Gastroesophageal sphincter (tissue), 4 donors: ENCODE results near the gene JAML. TPM values are rescaled to one million over a fixed set of nuclear protein-coding genes. Genes with fewer than 3 reads are reported as not detected.

Source experiments
- ATAC-seq: fragments of 150-250 bp; one replicate; pipeline ENCODE4 v1.9.1; 2016; ENCODE audit warnings: mild to moderate bottlenecking, moderate library complexity
- H3K27ac ChIP-seq, 4 donors: fragments of 200-600 bp; sonication (generic) in 3 of 4; 1 replicate in 3 of 4; 2 replicates in 1 of 4; pipeline ENCODE4 v1.5.1; 2016 to 2019
- H3K27me3 ChIP-seq: fragments of 200-600 bp; sonication (generic); one replicate; pipeline ENCODE4 v1.5.1; 2019
- H3K36me3 ChIP-seq, 2 donors: fragments of 200-600 bp; sonication (generic); one replicate each; pipeline ENCODE4 v1.5.1; 2019; ENCODE audit warnings: control low read depth in 1 of 2
- H3K4me1 ChIP-seq, 3 donors: fragments of 200-600 bp; sonication (generic); 1 replicate in 2 of 3; 2 replicates in 1 of 3; pipeline ENCODE4 v1.5.1; 2016 to 2019; ENCODE audit warnings: control low read depth in 2 of 3
- H3K4me3 ChIP-seq, 2 donors: fragments of 200-600 bp; sonication (generic); one replicate each; pipeline ENCODE4 v1.5.1; 2019; ENCODE audit warnings: mild to moderate bottlenecking in 1 of 2, moderate library complexity in 1 of 2
- H3K9me3 ChIP-seq, 3 donors: fragments of 200-600 bp; sonication (generic); one replicate each; pipeline ENCODE4 v1.5.1; 2017 to 2019; ENCODE audit warnings: control low read depth in 2 of 3
- CTCF ChIP-seq, 4 experiments: fragments of 200-600 bp in 2 of 4; fragments of 450-650 bp in 2 of 4; sonication (generic) in 1 of 4; IDR thresholded peaks; one replicate each; pipeline ENCODE4 v1.5.1; 2017 to 2019; ENCODE audit warnings: antibody characterized with exemption in 4 of 4, mild to moderate bottlenecking in 2 of 4, moderate library complexity in 2 of 4
- EP300 ChIP-seq: sonication (generic); formaldehyde crosslinking; IDR thresholded peaks from one replicate; pipeline ENCODE4 v1.6.1; 2017; ENCODE audit warnings: antibody characterized with exemption, mild to moderate bottlenecking
- POLR2A ChIP-seq, 2 donors: fragments of 450-650 bp; IDR thresholded peaks; one replicate each; pipeline ENCODE4 v1.6.1; 2017; ENCODE audit warnings: antibody characterized with exemption in 2 of 2, mild to moderate bottlenecking in 2 of 2, moderate library complexity in 1 of 2
- POLR2AphosphoS5 ChIP-seq: sonication (generic); formaldehyde crosslinking; IDR thresholded peaks from one replicate; pipeline ENCODE4 v1.6.1; 2017; ENCODE audit warnings: antibody characterized with exemption
- WGBS, 2 donors: methylation state at CpG; one replicate each; pipeline ENCODE4 v1.1.5; 2018; ENCODE audit warnings: low coverage in 1 of 2; 5-methylcytosine and 5-hydroxymethylcytosine counted together
- total RNA-seq, 4 donors: library from RNA; depleted of rRNA; stranded (reverse); fragments of >200 nt; gene quantifications; one replicate each; pipeline ENCODE4 v1.1.0, GENCODE V29; 2016

The JAML gene
- total RNA-seq, 4 donors from 2014 or later = 0.58 to 5.7 (median 2.4) TPM

DNA sequence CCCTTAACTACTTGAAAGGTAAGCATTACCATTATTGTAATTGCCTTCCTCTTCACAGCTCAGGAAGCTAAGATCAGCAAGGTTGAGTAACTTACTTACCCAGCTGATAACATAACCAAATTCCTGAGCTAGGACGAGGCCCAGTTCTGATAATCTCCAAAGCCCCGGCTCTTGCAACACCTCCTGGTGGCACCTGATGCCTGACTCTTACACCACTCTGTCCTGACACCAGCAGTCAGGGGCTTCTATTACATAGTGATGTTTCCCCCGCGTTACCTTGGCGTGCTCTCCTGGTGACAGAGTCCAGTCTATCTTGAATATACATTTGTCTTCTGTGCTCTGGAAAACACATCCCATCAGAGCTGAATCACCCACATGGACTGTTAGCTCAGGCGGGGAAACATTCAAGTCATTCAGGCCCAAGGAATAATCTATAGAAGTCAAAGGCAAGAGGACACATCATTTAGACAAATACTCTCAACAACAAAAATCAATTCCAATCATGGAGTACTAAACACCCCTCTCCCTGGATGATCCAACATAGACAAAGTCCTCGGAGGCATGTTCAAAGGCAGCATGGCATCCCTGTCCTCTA is 12.6 kb downstream of the JAML start:
- H3K36me3 ChIP-seq = no peaks in the 10 kb centered on the region
- WGBS, 2 donors = 80 to 86% methylated on average over 5 to 6 of the region's 7 CpGs
- H3K4me3 ChIP-seq = no peak overlapping the region
- no peaks in the 10 kb centered on the region for H3K9me3 ChIP-seq
- no peaks in the 10 kb centered on the region for H3K4me1 ChIP-seq
- peaks cover 81% of the 10 kb centered on the region for H3K27me3 ChIP-seq
- no peak overlapping the region for H3K27ac ChIP-seq
- no peak for TF ChIP-seq POLR2A (IDR thresholded peaks at IDR 0.05)
- TF ChIP-seq POLR2AphosphoS5 = no peak
- ATAC-seq = no peak

- no peak overlapping the region for H3K27ac ChIP-seq
- WGBS, 2 donors = 26 to 29% methylated on average over 1 to 4 of the region's 6 CpGs
- ATAC-seq = no peak
Observed at GRCh38 chr11:118211006-118211405, 13.8 kb downstream of the JAML start.

DNA sequence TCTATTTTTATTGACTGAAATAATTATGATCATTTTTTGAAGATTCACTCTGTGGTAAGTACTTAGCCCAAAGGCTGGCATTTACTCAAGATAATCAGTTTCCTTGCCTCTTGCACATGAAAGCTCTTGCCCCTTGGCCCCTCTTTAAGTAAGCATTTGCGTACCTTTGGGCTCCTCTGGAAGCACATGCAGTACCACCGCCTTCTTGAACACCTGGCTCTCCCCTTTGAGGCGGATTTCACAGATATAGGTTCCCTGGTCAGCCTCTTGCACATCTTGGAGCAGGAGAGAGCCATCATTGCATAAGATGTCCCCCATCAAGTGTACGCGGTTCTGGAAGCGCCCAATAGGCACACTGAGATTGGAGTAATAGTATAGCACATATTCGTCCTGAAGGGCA is 14.5 kb downstream of the JAML start:
- Histone ChIP-seq H3K27ac (no peak overlapping the region), H3K4me3 (no peak overlapping the region), H3K9me3 (no peaks in the 10 kb centered on the region), H3K27me3 (peaks cover 67% of the 10 kb centered on the region), H3K4me1 (no peaks in the 10 kb centered on the region), H3K36me3 (no peaks in the 10 kb centered on the region)
- WGBS, 2 donors = 80 to 90% methylated on average over 3 of the region's 7 CpGs
- ATAC-seq = no peak
- TF ChIP-seq CTCF (IDR thresholded peaks at IDR 0.05) (no peak), POLR2A (IDR thresholded peaks at IDR 0.05) (no peak), POLR2AphosphoS5 (no peak), EP300 (no peak)

More at GRCh38 chr11:118211006-118211405, 13.8 kb downstream of the JAML start:
- Histone ChIP-seq H3K36me3 (no peaks in the 10 kb centered on the region), H3K9me3 (no peaks in the 10 kb centered on the region), H3K4me3 (no peak overlapping the region), H3K27me3 (peaks cover 71% of the 10 kb centered on the region), H3K4me1 (no peaks in the 10 kb centered on the region)
- TF ChIP-seq POLR2AphosphoS5 (no peak), EP300 (no peak), POLR2A (IDR thresholded peaks at IDR 0.05) (no peak), CTCF (IDR thresholded peaks at IDR 0.05) (no peak)

- Histone ChIP-seq H3K27me3 (peaks cover 54% of the 10 kb centered on the region), H3K9me3 (no peaks in the 10 kb centered on the region), H3K27ac (no peak overlapping the region), H3K4me3 (no peak overlapping the region), H3K36me3 (no peaks in the 10 kb centered on the region), H3K4me1 (no peaks in the 10 kb centered on the region)
- 78 to 93% methylated on average over 3 of the region's 3 CpGs for WGBS, 2 donors
- ATAC-seq = no peak
- no peak for TF ChIP-seq EP300
- no peak for TF ChIP-seq CTCF (IDR thresholded peaks at IDR 0.05)
- TF ChIP-seq POLR2A (IDR thresholded peaks at IDR 0.05) = no peak
- no peak for TF ChIP-seq POLR2AphosphoS5
Observed at GRCh38 chr11:118209033-118209432, 15.8 kb downstream of the JAML start.

- ATAC-seq = no peak
- no peak for TF ChIP-seq EP300
- TF ChIP-seq CTCF (IDR thresholded peaks at IDR 0.05) = no peak
- no peak for TF ChIP-seq POLR2A (IDR thresholded peaks at IDR 0.05)
- no peak for TF ChIP-seq POLR2AphosphoS5
- H3K9me3 ChIP-seq = no peaks in the 10 kb centered on the region
- no peaks in the 10 kb centered on the region for H3K4me1 ChIP-seq
- no peak overlapping the region for H3K4me3 ChIP-seq
- H3K36me3 ChIP-seq = no peaks in the 10 kb centered on the region
- H3K27me3 ChIP-seq = peaks cover 40% of the 10 kb centered on the region
- H3K27ac ChIP-seq = no peak overlapping the region
- WGBS, 2 donors = 86 to 93% methylated on average over 2 of the region's 2 CpGs
Observed at GRCh38 chr11:118207079-118207478, 17.7 kb downstream of the JAML start.
